NCI-H2081 treated with DMSO at 0.1 percent for 48 hours (cell line): ENCODE results near the gene CMTM4.

Experiments
- DNase-seq: peaks from one replicate; lab custom pipeline; 2025; lab: John Stamatoyannopoulos, UW

Gene CMTM4

DNA sequence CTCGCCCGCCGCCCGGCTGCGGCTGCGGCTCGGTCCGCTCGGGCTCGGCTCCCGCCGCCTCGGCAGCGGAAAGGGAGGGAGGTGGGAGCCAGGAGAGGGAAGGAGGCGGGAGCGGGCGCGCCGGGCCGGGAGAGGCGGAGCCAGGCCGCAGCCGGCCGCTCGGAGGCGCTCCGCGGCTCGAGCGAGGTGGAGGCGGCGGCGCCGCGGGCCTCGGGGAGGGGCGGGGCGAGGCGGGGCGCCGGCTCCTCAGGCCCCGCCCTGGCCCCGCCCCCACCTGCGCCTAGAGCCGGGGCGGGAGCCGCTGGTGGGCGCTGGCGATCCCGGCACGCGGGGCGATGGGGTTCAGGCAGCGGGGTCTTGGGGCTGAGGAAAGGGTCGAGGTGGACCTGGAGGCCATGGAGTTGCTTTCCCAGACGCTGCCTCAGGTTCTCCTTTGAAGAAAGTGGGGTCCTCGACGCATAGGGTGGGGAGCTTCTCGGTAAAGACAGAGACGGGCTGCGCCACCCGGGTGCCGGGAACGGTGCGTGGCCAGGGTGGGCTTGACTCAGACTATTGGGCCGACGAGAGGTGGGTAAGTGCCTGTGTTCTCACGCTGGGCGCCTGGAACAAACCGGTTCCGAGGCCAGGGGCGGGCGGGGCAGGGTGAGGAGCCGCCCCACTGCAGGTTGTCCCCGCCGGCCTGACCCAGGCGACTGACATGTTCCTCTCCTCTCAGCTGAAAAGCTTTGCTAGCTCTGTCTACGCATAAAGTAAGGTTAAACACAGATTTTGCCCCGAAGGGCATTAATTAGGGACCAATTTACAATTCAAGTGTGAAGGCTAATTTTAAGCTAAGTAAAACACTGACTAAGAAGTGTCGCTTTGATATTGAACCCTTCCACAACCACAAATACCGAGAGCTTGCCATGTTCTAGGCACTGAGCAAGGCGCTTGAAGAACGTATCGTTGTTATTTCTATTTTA, at the start of gene CMTM4:
TSS of gene CMTM4 (minus strand) at position 75 of the 962 bp plus-strand sequence. CDS start 218 bp downstream, outside the sequence.
- DNase-seq, result no peak

DNA sequence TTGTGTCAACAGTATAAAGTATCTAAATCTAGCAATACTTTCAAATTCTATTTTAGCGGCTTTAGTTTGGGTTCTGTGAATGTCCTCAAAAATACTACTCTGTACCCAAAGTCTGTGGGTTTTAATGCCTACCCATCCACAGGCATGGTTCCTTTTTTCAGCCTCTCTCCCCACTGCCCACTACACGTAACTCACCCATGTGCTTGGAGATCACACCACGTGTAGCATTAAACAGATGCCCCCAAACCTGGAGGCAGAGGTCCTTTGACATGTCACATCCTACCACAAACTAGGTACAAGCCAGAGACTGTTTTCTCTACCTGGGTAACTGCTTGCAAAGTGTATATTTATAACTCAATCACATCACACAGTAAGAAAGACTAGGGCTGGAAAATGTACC, 49.5 kb upstream of the CMTM4 start:
- no peak for DNase-seq

- DNase-seq, result no peak
These were observed 45.6 kb upstream of the CMTM4 start for GRCh38 chr16:66741950-66742808.

DNA sequence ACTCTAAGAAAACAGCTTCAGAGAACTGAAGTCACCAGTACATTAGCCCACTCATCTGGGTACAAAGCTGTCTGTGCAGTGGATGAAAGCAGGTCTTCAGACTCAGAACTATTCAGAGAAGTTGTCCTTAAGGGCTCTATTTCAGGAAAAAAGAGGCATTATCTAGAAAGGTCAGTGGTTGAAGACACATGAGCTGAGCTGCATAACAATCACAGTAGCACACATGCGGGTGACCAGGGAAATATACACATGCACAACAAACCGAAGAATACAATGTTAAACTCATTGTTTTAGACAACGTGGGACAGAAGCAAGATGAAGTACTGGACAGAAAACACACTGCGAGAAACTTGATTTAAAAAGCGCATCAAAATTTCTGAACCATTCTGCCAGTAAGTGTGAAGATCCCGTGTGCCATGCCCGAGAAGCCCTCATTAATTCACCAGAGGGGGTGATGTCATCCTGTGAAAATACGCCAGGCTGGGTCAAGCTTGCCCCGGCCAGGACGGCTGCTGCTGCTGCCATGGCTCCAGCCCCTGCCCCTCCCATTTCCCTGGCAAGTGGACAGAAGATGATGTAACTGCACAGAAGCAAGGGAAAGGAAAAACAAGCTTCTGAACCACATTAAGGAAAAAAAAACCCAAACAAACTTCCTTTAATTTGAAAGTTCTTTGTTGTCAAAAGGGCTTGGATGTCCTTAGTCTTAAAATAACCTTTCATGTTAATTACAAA, 44.8 kb upstream of the CMTM4 start:
- no peak for DNase-seq

GRCh38 chr16:66740533-66740932, 44.0 kb upstream of the CMTM4 start:
- no peak for DNase-seq

DNA sequence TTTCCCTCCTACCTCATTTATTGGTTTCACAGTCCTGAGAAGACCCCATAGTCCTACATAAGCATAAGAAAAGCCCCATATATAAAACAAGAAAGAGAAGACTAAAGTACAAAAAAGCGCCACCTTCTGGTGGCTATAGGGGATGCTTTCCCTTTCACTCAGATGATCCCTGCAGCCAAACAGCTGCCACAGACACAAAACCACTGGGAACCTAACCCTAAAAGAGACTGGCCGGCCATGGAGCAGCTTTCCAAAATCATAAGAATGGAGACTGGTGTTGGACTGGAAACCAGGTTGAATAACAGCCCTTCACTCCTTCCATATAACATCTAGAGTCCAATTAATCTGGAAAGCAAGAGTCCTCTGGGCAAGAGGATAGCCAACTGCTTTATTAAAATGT, 43.5 kb upstream of the CMTM4 start:
- no peak for DNase-seq

DNA sequence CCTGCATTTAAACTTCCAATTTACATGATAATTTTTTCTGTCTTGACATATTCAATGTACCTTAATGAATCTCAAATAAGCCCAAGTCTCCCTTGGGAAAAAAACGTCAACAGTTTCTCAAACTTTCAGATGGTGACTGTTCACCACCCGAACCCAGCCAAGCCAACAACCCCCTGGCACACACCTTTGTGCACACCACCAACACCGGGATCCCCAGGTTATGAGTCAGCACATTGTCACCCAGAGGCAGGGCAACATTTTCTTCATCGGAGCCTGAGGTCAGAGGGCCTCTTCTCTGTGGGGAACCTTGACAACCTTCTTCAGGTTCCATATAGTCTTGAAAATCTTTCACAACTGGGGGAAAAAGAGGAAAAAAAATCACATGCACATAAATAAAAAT, 39.3 kb upstream of the CMTM4 start:
- no peak for DNase-seq

DNA sequence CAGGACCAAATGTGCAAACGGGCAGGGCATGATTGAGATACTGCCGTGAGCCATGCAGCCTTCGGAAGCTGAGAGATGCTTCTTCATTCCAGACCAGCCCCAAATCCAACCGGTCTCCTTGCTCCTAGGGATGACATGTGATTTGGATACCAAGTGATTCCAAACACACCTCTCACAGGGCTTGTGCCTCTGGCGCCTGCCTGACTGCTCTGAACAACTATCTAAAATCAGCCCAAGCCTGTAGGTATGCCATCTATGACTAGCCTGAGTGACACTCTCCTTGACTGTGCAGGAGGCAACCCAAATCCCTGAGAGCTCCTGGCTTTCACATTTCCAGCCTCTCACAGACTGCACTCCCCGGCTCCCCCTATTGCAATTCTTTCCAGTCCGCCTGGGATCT, 34.6 kb upstream of the CMTM4 start:
- DNase-seq, result no peak

- no peak for DNase-seq
These were observed 32.3 kb upstream of the CMTM4 start for GRCh38 chr16:66728804-66729203.

- peak; percentile 12 for DNase-seq
These were observed 31.7 kb upstream of the CMTM4 start for GRCh38 chr16:66728117-66728787.

- DNase-seq, result no peak
These were observed 24.2 kb upstream of the CMTM4 start for GRCh38 chr16:66720766-66721165.

DNA sequence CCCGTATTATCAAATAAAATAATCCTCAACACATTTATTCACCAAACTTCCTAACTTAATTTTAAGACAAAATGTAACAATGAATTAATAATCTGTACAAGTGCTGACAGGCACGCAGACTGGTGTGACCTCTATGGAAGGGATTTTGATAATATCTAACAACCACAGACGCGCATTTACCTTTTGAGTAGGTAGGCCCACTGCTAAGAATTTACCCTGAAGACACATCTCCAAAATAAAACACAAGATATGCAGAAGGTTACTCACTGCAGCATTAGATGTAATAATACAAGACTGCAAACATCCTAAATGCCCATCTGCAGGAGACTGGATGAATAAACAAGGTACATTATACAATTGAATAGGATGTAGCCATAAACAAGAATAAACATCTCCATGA, 22.7 kb upstream of the CMTM4 start:
- DNase-seq, result no peak

DNA sequence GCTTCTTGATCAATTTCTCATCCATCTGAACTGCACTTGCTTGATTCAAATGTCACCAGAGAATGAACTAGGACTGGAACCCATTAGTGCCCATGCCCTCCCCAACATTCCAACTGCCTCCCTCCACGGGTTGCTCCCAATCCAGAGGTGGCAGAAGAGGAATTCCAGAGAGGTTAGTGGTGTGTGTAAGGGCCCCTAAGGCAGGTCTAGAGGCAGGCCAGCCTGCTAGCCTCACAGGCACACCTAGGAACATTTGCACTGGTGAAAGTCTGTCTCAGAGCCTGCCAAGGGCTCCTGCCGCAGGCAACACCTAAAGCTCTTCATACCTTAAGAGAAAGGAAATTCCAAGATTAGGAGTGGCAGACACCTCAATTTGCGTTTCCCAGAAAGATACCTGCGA, 21.2 kb upstream of the CMTM4 start:
- DNase-seq, result no peak

- no peak for DNase-seq
These were observed 20.7 kb upstream of the CMTM4 start for GRCh38 chr16:66717112-66717675.

GRCh38 chr16:66714654-66715307, 18.2 kb upstream of the CMTM4 start:
- DNase-seq, result peak; percentile 14

- DNase-seq, result no peak
These were observed 17.5 kb upstream of the CMTM4 start for GRCh38 chr16:66714062-66714461.

DNA sequence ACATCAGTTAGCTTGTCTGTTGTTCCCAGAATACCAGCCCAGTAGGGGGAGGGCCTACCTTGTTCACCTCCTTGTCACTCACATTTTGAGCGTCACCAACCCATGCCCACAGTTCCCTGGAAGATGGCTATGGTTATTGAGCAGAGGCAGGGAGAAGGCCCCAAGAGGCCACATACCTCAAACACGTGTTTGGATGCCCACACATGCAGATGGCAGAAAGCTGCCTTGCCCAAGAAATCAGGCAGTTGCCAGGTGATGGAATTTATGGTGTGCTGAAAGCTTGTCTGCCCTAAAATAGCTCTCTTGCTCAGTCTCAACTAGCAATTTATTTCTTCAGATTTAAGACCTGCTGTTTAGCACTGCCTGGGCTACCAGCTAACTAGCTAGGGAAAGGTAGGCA, 16.5 kb upstream of the CMTM4 start:
- no peak for DNase-seq

DNA sequence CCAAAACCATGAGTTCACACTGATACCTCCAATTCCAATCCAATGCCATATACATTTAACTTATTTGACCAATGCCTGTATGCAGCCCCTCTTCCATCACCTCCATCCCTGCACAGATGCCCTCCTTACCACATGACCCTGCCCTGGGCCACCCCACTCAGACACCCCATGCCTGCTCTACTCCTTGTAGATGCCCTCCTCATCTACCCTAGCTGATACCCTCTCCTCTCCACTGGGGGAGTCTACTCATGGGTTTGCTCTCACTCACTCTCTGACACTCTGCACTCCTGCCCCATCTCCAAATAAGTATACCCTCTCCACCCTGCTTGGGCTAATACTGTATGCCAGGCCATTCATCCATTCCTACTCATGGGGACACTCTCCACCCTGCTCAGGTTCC, 16.0 kb upstream of the CMTM4 start:
- no peak for DNase-seq

- DNase-seq, result no peak
These were observed 15.0 kb upstream of the CMTM4 start for GRCh38 chr16:66711581-66711980.

DNA sequence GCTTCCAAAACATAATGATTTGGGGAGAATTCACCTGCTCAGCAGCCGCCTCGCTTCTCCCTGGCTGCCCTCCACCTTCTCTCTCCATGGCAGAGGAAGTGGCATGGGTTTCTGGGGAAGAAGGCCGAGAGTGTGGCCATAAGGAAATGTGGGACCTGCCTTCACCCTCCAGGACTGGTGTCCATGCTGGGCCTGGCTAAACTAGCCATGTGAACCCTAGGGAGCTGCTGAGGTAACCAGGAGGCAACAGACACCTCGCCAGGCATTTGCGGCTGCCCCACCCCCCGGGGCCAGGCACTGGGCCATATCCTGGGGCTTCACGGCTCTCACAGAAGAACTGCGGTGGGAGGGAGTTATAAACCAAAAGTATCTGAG, 9.9 kb upstream of the CMTM4 start:
- no peak for DNase-seq
